HepG2 (cell line): ENCODE data around the gene ABCC10.

Source experiments
- SKI ChIP-seq: fragments of 450-650 bp; IDR thresholded peaks from one replicate; pipeline ENCODE4 v1.6.1; 2018; ENCODE audit warnings: mild to moderate bottlenecking; ENCODE audit not compliant: partially characterized antibody
- ZNF260 ChIP-seq: sonication (generic); formaldehyde crosslinking; IDR thresholded peaks from 2 replicates; pipeline ENCODE4 v1.4.0; 2020; ENCODE audit warnings: missing genetic modification reagents, low read depth, mild to moderate bottlenecking, borderline replicate concordance
- TF ChIP-seq, protein P1 (sequence below): sonication (generic); formaldehyde crosslinking; IDR thresholded peaks from 2 replicates; pipeline ENCODE4 v1.5.0; 2020; ENCODE audit warnings: mild to moderate bottlenecking, missing genetic modification reagents, moderate library complexity
- TF ChIP-seq, protein P2 (sequence below): sonication (generic); formaldehyde crosslinking; IDR thresholded peaks from 2 replicates; pipeline ENCODE4 v1.4.0; 2020; ENCODE audit warnings: missing genetic modification reagents
- TF ChIP-seq, protein P3 (sequence below): sonication (generic); formaldehyde crosslinking; IDR thresholded peaks from 2 replicates; pipeline ENCODE4 v1.9.0; 2022; ENCODE audit warnings: missing genetic modification reagents, mild to moderate bottlenecking, borderline replicate concordance

DNA sequence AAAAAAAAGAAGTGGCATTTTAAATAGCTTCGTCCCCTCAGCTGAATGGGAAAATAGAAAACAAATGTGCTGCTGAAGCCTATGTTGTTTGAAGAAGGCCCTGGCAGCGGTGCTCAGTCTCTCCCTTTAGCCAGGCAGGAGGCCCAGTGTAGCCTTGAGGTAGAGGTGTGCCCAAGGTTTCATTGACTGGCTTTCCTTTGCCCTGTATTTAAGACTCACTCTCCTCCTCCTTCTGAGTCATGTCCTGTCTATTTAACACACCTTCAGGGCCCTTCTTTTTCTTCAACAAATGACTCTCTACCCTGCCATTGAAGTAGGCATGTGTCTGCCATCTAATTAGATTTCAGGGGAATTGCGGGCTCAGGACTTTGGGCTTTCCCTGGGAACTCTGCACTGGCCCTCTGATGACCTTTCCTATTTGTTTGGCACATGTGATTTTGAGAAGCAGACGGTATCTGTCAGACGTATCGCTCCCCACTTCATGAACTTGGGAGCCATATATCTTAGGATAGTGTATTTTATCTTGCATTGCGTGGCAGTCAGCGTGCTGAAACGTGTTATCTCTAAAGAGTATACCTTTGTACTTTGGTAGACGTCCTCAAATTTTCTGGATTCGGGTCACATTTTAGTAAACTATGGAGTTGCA, 54.4 kb downstream of the ABCC10 start:
- TF ChIP-seq SKI (peak; percentile 27), ZNF260 (CRISPR knock-in tag) (no peak)
- TF ChIP-seq, protein P1, sequence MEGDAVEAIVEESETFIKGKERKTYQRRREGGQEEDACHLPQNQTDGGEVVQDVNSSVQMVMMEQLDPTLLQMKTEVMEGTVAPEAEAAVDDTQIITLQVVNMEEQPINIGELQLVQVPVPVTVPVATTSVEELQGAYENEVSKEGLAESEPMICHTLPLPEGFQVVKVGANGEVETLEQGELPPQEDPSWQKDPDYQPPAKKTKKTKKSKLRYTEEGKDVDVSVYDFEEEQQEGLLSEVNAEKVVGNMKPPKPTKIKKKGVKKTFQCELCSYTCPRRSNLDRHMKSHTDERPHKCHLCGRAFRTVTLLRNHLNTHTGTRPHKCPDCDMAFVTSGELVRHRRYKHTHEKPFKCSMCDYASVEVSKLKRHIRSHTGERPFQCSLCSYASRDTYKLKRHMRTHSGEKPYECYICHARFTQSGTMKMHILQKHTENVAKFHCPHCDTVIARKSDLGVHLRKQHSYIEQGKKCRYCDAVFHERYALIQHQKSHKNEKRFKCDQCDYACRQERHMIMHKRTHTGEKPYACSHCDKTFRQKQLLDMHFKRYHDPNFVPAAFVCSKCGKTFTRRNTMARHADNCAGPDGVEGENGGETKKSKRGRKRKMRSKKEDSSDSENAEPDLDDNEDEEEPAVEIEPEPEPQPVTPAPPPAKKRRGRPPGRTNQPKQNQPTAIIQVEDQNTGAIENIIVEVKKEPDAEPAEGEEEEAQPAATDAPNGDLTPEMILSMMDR, result no peak
- TF ChIP-seq, protein P2, sequence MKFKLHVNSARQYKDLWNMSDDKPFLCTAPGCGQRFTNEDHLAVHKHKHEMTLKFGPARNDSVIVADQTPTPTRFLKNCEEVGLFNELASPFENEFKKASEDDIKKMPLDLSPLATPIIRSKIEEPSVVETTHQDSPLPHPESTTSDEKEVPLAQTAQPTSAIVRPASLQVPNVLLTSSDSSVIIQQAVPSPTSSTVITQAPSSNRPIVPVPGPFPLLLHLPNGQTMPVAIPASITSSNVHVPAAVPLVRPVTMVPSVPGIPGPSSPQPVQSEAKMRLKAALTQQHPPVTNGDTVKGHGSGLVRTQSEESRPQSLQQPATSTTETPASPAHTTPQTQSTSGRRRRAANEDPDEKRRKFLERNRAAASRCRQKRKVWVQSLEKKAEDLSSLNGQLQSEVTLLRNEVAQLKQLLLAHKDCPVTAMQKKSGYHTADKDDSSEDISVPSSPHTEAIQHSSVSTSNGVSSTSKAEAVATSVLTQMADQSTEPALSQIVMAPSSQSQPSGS, result no peak
- TF ChIP-seq, protein P3, sequence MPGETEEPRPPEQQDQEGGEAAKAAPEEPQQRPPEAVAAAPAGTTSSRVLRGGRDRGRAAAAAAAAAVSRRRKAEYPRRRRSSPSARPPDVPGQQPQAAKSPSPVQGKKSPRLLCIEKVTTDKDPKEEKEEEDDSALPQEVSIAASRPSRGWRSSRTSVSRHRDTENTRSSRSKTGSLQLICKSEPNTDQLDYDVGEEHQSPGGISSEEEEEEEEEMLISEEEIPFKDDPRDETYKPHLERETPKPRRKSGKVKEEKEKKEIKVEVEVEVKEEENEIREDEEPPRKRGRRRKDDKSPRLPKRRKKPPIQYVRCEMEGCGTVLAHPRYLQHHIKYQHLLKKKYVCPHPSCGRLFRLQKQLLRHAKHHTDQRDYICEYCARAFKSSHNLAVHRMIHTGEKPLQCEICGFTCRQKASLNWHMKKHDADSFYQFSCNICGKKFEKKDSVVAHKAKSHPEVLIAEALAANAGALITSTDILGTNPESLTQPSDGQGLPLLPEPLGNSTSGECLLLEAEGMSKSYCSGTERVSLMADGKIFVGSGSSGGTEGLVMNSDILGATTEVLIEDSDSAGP (CRISPR knock-in tag), result no peak
